Activated B cell treated with CpG ODN at 0.5 μM for 24 hours (primary cell): ENCODE results near the gene RYR2. TPM values are rescaled to one million over a fixed set of nuclear protein-coding genes. Genes with fewer than 3 reads are reported as not detected.

Experiments
- ATAC-seq: fragments of 200-7000 bp; cut with Tn5 transposase; one replicate; pipeline ENCODE4 v1.10.0; 2021; ENCODE audit warnings: low read depth, mild to moderate bottlenecking, moderate library complexity
- CTCF ChIA-PET: fragments of 350-600 bp; sonication (Branson Sonifier 250); formaldehyde crosslinking; loops from one replicate; lab custom pipeline; 2021; ENCODE audit warnings: antibody characterized with exemption; lab: Charles Lee
- POLR2A ChIA-PET: fragments of 350-600 bp; sonication (Branson Sonifier 250); formaldehyde crosslinking; loops from one replicate; lab custom pipeline; 2021; ENCODE audit warnings: antibody characterized with exemption; lab: Charles Lee
- DNase-seq: peaks from one replicate; pipeline ENCODE4 v3.0.0; 2022
- H3K27ac Mint-ChIP-seq: one replicate; pipeline ENCODE4 v1.8.0; 2020; ENCODE audit warnings: mixed read lengths
- H3K27me3 Mint-ChIP-seq: one replicate; pipeline ENCODE4 v1.8.0; 2021; ENCODE audit warnings: mixed read lengths
- H3K36me3 Mint-ChIP-seq: one replicate; pipeline ENCODE4 v1.8.0; 2021; ENCODE audit warnings: low read depth, mixed read lengths
- H3K4me1 Mint-ChIP-seq: one replicate; pipeline ENCODE4 v1.8.0; 2021; ENCODE audit warnings: mixed read lengths
- H3K4me3 Mint-ChIP-seq: one replicate; pipeline ENCODE4 v1.8.0; 2020; ENCODE audit warnings: mild to moderate bottlenecking, mixed read lengths
- H3K9me3 Mint-ChIP-seq: one replicate; pipeline ENCODE4 v1.8.0; 2020; ENCODE audit warnings: mixed read lengths
- CTCF ChIP-seq: fragments of 200-600 bp; IDR thresholded peaks from one replicate; pipeline ENCODE4 v1.8.0; 2022; ENCODE audit warnings: antibody characterized with exemption, mild to moderate bottlenecking
- intact Hi-C: fragments of 100-400 bp; cut with micrococcal nuclease; formaldehyde crosslinking; loops from one replicate; pipeline ENCODE4 v1.15.1; 2024
- total RNA-seq: library from RNA; stranded (reverse); gene quantifications from 2 replicates; pipeline ENCODE4 v1.2.3, GENCODE V29; 2022

RYR2 gene
- total RNA-seq, 1 donor from 2014 or later, result not detected

- TF ChIP-seq CTCF, result no peak
- ChIA-PET CTCF (no interaction called here), POLR2A (no interaction called here)
- Mint-ChIP-seq H3K4me1 (no peaks in the 10 kb centered on the region), H3K4me3 (no peak overlapping the region), H3K36me3 (no peaks in the 10 kb centered on the region), H3K27ac (no peak overlapping the region), H3K9me3 (peaks cover 2% of the 10 kb centered on the region), H3K27me3 (no peaks in the 10 kb centered on the region)
- ATAC-seq (no peak), DNase-seq (no peak)
- intact Hi-C loops, result no loop called here
Measured at GRCh38 chr1:237608433-237608832, 566.4 kb downstream of the RYR2 start.

GRCh38 chr1:237610157-237610556 is 568.2 kb downstream of the RYR2 start:
- TF ChIP-seq CTCF, result no peak
- no peaks in the 10 kb centered on the region for H3K4me1 Mint-ChIP-seq
- H3K27ac Mint-ChIP-seq, result no peak overlapping the region
- ChIA-PET POLR2A (no interaction called here), CTCF (no interaction called here)
- H3K36me3 Mint-ChIP-seq, result no peaks in the 10 kb centered on the region
- intact Hi-C loops, result no loop called here
- ATAC-seq (no peak), DNase-seq (no peak)
- H3K9me3 Mint-ChIP-seq, result peaks cover 4% of the 10 kb centered on the region
- no peak overlapping the region for H3K4me3 Mint-ChIP-seq
- H3K27me3 Mint-ChIP-seq, result no peaks in the 10 kb centered on the region

- H3K36me3 Mint-ChIP-seq, result no peaks in the 10 kb centered on the region
- no peak for ATAC-seq
- ChIA-PET CTCF (no interaction called here), POLR2A (no interaction called here)
- TF ChIP-seq CTCF, result no peak
- H3K4me1 Mint-ChIP-seq, result no peaks in the 10 kb centered on the region
- DNase-seq, result no peak
- H3K27me3 Mint-ChIP-seq, result no peaks in the 10 kb centered on the region
- no peak overlapping the region for H3K27ac Mint-ChIP-seq
- intact Hi-C loops, result no loop called here
- H3K4me3 Mint-ChIP-seq, result no peak overlapping the region
- H3K9me3 Mint-ChIP-seq, result peaks cover 7% of the 10 kb centered on the region
Measured at GRCh38 chr1:237613984-237614383, 572.0 kb downstream of the RYR2 start.

- H3K4me3 Mint-ChIP-seq, result no peak overlapping the region
- CTCF ChIA-PET, result no interaction called here
- no peak for TF ChIP-seq CTCF
- no peak for ATAC-seq
- H3K9me3 Mint-ChIP-seq, result peaks cover 16% of the 10 kb centered on the region
- POLR2A ChIA-PET, result no interaction called here
- no peaks in the 10 kb centered on the region for H3K27me3 Mint-ChIP-seq
- H3K27ac Mint-ChIP-seq, result no peak overlapping the region
- intact Hi-C loops, result no loop called here
- H3K36me3 Mint-ChIP-seq, result no peaks in the 10 kb centered on the region
- DNase-seq, result no peak
- no peaks in the 10 kb centered on the region for H3K4me1 Mint-ChIP-seq
Measured at GRCh38 chr1:237619553-237619952, 577.6 kb downstream of the RYR2 start.

- DNase-seq, result no peak
- H3K36me3 Mint-ChIP-seq, result no peaks in the 10 kb centered on the region
- intact Hi-C loops, result no loop called here
- no peak overlapping the region for H3K4me3 Mint-ChIP-seq
- ChIA-PET CTCF (no interaction called here), POLR2A (no interaction called here)
- H3K9me3 Mint-ChIP-seq, result peaks cover 6% of the 10 kb centered on the region
- H3K27ac Mint-ChIP-seq, result no peak overlapping the region
- H3K27me3 Mint-ChIP-seq, result no peaks in the 10 kb centered on the region
- H3K4me1 Mint-ChIP-seq, result no peaks in the 10 kb centered on the region
- no peak for ATAC-seq
- no peak for TF ChIP-seq CTCF
Measured at GRCh38 chr1:237634922-237635321, 592.9 kb downstream of the RYR2 start.
